ENCODE data around the gene TTLL11.

The TTLL11 gene

DNA sequence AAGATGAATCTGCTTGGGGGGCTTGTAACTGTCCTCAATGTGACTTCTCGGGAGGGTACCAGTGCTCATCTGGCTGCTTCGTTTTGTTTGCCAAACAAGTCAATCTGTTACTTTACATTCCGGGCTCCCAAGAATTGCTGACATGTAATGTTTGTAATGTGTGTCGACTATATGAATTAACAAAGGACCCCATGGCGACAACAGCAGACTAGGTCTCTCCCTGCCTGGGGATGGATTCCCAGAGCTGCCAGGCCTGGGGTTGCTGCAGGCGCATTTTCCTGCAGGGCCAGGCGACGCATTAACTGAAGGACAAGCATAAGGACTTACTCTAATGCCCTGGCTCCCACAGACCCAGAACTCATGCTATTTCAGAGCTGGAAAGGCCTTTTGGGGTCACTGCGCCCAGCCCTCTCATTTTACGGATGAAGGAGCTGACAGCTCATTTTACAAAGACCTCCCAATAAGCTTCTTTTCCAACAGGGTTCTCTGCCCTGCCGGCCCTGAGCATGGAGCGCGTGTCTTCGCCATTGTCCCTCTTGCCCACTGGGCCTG lies 214.8 kb downstream of the TTLL11 start:
- DNase-seq (ENCODE audit: low spot score), result no peak

DNA sequence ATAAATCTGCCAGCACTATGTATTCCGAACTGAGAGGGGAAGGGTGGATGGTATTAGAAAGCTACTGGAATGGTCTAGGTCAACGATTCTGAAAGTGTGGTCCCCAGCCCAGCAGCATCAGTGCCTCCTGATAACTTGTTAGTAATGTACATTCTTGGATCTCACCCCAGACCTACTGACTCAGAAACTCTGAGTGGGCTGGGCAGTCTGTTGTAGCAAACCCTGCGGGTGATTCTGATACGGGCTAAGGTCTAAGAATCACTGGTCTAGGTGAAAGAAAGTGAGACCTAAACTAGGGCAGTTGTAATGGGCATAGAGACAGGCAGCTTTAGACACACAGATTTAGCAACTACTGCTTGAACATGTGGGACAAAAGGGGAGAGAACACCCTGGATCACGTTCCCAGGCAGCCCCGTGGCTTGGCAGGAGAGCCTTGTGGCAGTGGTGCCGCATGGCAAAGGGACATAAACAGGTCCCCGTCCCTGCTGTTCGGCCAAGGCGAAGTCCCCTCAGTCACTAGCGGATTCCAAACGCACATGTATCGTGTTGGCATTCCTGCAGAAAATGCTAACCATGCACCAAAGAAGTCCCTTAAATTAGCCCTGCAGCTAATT lies 216.3 kb downstream of the TTLL11 start:
- no peak for DNase-seq (ENCODE audit: low spot score)

DNA sequence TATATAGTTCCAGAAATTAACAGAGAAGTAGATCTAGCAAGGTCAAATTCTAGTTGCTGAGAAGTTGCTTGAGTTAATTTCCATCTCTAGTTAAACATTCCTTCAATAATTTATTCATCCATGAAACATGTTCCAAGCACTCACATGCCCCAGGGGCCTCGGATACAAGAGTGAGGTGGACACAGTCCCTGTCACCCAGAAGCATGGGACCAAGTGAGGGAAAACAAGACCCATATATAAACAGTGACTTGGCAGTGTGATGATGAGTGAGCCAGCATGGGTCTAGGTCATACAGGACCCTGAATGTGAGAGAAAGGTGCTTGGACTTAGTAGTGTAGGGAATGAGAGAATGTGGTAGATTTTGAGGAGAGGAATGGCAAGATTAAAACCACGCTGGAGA lies 216.9 kb downstream of the TTLL11 start:
- DNase-seq (ENCODE audit: low spot score), result no peak

DNA sequence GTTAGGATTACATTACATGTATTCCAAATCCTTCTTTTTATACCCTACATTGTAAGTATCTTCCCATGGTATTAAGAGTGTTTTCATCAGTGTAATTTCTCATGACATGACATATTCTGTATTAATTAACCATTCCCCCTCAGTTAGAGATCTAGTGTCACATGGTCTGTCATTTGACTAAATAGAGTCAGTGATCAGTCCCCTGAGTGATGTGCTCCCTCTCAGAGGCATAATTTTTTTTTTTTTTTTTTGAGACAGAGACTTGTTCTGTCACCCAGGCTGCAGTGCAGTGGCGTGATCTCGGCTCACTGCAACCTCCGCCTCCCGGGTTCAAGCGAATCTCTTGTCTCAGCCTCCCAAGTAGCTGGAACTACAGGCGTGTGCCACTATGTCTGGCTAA lies 218.6 kb downstream of the TTLL11 start:
- DNase-seq (ENCODE audit: low spot score), result no peak

DNA sequence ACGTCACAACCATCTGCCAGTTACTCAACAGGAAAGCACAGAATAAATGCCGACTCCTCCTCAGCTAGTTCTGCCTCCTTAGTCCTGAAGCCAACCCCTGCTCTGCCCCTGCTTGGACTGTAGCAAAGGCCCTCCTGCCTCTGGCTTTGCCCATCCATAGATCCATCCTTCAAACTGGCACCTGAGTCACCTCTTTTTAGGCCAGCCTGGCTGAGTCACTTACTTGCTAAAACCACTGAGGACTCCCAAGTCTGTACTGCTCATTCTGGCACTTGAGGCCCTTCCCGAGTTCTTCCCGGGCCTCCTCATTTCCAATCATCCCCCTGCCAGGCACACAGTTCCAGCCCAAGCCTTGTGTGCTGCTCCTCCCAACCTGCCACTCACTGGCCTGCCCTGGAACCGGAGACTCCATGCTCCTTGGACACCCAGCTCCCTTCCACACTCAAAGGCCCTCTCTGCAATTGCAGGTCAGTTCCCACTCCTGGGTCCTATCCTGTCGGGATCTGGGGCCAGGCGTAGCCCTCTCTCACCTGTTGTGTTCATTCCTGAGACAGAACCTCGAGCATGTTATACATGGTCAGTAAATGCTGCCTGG lies 221.6 kb downstream of the TTLL11 start:
- DNase-seq (ENCODE audit: low spot score), result no peak

DNA sequence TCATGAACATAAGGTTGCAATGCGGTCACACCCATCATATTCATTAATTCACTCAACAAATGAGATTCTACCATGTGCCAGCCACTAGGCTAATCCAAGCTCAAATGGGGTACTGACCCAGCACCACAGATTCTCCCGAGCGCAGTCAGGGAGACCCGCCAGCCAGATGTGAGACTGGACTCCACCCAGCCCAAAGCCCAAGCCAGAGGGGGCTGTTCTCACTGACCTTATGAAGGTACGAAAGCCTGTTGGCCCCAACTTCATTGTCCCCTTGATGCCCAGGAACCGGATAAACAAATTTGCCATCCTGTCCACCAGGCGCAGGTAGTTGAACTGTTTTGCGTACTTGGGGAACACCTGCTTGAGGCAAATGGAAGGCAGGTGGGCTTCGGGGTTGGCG lies 222.8 kb downstream of the TTLL11 start:
- no peak for DNase-seq (ENCODE audit: low spot score)

DNA sequence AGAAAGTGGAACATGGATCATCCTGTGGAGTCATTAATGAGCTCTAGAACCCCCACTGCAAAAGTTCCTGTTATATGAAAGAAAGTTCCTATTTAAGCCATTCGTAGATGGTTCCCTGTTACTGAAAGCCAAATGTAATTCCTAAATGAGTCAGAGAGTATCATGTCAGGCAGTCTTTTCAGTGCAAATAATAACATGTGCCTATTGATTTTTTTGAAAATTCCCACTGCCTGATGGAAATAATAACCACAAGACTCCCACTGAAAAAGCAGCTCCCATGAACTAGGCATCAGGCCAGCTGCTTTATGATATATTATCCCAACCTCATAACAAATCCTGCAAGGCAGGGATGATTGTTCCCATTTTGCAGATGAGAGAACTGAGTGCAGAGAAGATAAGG lies 224.5 kb downstream of the TTLL11 start:
- no peak for DNase-seq (ENCODE audit: low spot score)

DNA sequence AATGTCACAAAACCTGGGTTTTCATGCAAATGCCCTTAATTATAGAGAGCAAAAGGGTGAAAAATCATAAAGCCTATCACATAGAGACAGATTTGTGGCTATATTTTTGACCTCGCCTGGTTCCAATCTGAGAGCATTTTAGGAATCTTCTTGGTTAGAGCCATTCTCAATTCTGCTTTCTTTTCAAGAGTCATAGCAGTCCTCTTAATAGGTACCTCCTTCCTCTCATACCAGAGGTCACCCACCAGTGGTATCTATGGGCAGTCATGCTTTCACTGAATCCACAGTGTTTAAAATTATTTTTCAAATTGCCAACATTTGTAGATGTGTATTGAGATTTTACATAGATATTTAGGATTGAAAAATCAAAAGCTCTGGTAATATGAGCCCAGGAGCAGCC lies 226.2 kb downstream of the TTLL11 start:
- no peak for DNase-seq (ENCODE audit: low spot score)

DNA sequence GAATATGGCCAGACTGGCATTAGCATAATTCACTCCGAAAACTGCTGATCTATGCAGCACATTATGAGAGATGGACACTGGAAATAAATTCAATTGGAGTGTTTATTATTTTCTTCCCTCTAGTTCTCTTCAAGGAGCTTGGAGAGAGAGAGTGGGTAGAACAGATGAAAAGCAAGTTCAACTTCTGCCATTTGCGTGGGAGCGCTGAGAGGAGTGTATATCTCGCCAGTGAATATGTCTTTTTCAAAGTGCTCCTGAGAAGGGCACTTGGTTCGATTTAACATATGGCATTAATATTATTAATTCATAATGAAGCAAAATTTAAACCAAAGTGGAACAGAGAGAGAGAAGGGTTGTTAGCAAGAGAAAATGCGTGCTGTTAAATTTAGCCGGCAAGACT lies 227.2 kb downstream of the TTLL11 start:
- DNase-seq (ENCODE audit: low spot score), result no peak

DNA sequence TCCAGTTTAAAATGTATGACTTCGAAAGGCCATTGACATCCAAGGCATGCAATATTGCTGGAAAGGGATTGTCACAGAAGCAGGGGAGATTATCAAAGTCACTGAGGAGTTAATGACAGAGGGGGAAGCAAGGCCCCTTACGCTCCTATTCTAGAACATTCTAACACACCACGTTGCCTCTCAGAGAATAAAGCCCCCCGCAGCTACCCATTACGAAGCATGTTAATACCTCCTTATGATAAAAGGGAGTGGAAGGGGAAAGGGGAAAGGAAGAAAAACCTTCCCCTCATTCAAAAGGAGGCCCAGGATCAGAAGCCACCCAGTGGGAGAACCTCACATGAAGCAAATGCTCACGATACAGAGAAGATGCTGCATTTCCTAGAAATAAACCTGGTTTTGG lies 228.0 kb downstream of the TTLL11 start:
- no peak for DNase-seq (ENCODE audit: low spot score)

DNA sequence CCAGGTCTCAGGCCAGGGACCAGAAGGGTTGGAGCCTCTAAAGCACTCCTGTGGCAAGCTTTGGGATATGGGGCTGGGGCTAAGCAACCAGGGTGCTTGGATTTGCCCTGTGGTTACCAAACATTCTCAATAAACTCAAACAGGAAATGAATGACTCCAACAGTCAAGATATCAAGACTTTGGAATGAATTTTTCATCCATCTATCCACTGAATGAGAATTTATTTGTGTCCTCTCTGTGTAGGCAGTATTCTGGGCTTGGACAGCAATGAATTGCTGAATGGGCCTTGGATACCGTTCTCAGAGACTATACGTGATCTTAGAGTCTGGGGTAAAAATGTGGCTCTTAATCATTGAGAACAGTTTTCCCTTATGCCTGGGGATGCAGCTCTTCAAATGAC lies 229.2 kb downstream of the TTLL11 start:
- no peak for DNase-seq (ENCODE audit: low spot score)

DNA sequence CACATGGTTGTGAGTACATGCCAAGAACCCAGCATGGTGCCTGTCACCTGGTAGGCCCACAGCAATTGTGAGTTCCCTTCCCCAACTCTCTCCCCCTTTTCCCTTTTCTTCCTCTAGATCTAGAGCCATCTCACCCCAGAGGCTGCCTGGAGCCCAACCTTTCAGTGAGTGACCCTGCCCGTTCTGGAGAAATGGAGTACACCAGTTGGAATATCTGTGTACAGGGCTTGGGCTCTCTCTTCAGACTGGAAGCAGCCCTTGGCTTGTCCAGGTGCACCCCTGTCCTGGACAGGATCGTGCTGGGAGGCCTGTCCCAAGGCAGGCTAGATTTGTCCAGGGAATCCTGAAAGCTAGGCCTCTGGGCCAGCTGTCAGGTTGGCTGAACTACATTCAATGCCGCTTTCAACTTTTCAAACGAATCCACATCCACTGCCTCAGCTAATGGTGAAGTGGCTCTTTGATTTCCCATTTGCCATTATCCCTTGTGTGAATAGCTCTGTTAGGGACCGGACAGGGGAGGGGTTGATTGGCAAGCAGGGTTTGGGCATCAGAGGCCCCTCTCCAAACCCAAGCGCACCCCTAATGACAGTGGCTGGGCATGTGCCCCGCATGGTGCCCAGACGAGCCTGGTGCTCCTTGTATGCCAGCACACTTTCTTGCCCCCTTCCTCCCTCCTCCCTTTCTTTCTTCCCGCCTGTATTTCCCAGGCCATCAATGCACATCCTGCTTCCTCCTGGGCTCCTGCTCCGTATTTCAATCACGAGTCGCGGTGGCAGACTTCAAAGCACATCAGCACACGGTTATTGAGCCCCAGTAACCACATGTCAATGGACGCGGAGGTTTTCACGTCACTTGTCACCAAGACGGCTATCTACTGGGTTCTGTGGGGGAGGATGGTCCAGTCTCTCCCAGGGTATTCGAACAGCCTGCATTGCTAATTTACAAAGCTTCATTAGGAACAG lies 230.5 kb downstream of the TTLL11 start:
- no peak for DNase-seq (ENCODE audit: low spot score)

DNA sequence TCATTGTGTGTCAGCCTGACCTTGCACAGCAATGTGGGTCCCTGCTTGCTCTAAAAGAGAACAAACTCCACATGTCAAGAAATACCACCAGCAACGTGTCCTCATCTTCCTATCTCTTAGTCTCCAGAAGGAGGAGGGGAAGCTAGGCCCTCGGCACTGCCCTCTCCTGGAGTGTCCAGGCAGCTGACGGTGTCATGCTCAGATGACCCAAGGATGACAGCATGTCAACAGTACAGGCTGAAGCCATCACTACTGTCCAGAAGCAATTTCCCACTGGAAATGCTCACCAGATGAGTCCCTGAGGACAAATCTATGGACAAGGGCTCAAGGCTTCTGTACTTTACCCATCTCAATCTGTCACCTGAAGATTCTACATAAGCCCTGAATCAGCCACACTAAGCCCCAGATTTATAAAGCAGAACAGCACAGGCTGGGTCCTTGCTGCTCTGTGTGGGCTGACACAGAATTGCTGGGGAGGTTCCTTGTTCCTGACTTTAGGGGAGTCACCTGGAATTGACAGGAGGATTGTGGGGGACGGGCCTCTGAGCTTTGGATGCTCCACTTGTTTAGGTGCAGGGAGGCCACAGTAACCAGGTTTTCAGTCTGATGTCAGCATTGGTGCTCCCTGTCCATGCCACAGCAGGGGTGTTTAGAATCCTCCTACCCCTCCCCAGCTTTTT lies 231.5 kb downstream of the TTLL11 start:
- peak; percentile 65 for DNase-seq (ENCODE audit: low spot score)

DNA sequence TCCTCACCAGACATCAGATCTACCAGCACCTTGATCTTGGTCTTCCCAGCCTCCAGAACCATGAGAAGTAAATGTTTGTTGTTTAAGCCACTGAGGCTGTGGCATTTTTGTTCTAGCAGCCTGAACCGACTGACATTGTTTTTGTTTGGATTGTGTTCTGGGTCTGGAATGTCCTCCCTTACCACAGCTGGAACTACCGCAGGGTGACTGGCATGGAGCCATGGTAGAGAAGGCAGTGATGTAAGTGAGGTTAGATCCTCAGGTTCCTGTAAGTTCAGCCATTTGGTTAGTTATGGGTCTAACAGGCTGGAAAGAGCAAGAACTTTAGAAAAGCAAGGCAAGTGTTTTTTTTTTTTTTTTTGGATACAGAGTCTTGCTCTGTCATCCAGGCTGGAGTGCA lies 232.4 kb downstream of the TTLL11 start:
- DNase-seq (ENCODE audit: low spot score), result no peak

DNA sequence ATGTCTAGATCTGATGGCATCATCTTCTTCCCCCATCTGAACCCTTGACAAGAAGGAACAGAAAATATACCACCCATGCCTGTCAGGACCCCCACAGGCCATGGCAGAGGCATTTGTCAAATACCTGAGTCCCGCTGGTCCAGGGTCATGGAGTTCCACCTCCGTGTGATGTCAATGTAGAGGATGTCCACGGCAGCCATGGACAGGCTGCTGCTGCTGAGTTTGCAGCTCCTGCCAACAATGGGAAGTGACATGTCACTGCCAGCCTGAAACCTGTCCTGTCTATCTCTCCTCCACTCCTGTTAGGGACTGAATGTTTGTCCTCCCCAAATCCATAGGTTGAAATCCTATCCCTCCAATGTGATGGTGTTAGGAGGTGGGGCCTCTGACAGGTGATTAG lies 232.9 kb downstream of the TTLL11 start:
- DNase-seq (ENCODE audit: low spot score), result no peak

DNA sequence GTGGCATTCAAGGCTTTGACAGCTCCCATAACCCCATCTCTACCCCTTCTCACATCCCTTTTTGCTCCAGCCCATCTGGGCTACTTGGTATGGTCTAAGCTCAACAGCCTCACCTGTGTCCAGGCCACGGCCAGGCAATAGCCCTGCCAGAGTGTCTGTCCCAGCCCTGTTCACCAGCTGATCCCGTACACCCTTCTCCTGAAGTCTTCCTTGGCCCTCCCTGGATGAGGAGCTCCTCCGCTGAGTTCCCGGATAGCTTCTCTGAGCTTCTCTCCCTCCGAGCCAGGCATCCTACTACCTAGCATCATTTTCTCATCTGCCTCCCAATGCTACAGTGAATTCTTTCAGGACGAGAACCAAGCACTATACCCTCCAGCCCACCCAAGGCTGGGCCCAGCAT lies 233.5 kb downstream of the TTLL11 start:
- DNase-seq (ENCODE audit: low spot score), result no peak

DNA sequence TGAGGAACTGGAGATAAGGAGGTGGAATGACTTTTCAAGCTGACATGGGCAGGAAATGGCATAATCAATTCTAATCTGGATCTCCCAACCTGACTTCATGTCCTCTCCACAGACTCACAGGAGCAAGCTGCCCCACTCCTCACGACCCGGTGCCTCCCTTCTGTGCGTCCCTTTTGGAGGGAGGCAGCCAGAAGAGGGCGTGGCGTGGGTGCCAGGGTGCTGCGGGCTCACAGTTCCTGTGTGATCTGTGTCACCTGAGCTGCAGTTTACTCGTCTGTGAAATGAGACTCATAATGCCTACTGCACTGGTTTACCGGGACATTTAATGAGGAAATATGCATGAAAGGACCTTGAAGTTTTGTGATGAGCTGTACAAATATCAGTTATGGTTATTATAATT lies 234.3 kb downstream of the TTLL11 start:
- no peak for DNase-seq (ENCODE audit: low spot score)

DNA sequence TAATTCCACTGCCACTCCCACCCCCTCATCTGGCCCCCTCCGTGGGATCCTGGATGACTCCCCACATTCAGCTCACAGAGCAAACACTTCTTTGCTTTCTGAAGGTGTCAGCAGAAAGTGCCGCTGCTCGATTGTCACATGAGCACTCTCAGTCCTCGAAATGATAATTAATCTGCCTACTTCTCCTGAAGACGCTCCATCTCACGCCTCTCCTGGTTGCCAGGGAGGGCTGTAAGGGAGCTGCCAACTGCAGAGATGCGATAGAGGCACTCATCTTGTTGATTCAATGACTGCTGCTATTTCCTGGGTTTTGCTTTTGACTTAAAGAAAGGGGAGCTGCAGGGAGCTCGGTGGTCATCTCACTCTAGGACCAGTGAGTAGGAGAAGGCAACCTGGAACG lies 235.2 kb downstream of the TTLL11 start:
- no peak for DNase-seq (ENCODE audit: low spot score)

DNA sequence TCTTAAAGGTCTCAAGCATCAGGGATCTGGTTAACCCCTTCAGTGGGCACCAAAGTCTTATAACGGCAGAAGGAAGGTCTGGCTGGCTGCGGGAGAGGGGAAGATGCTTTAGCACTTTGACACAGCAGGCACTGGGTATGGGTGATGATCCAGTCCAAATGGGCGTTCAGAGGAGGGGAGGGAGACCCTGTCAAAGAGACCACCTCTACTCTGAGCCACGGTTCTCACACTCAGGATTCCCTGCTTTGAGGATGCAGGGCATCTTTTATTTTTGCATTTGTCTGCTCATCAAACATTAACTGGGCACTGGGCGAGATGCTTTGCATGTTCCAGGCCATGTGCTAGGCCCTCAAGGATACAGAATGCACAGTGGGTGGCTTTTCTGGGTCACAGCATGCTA lies 237.6 kb downstream of the TTLL11 start:
- no peak for DNase-seq (ENCODE audit: low spot score)

DNA sequence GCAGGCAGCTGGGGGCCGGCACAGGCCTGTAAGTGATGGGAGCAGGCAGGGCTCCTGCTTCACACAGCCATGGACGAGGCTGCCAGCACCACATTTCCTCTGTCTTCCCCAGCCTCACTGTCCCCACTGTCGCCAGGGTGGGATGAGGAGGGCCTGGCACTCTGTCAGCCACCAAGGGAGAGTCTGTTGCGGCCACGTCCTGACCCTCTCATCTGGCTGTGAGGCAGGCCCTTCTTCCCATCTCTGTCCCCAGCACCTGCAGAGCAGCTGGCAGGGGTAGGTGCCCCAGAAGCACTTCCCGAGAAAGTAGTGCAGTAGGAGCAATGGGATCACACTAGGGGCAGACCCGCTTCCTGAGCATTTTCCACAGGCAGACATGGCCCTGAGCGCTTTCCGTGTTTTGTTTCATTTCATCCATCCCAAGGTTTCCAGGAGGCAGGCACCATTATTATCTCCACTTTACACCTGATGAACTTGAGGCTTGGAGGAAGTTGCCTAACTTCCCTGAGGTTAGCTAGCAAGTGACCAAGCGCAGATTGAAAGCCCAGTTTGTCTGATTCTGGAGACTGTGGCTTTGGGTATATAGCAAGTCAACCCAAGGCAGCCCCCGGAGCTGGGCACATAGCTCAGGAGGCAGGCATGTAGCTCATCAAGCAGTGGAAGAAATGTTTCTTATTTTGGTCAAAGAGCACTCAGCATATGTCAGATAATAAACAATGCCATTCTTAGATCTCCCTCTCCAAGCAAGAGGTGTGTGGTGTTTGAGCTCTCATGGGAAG lies 239.3 kb downstream of the TTLL11 start:
- no peak for DNase-seq (ENCODE audit: low spot score)

Data from globus pallidus (tissue), 1 donor.